NK-92 (cell line): ENCODE measurements around the gene DIO2.

Source experiments
- DNase-seq: peaks from one replicate; lab custom pipeline; 2025; ENCODE audit not compliant: unreplicated experiment; lab: John Stamatoyannopoulos, UW

Gene DIO2

GRCh38 chr14:80172375-80173051 lies 38.8 kb downstream of the DIO2 start:
- DNase-seq: no peak

- DNase-seq: no peak
These were observed 43.4 kb downstream of the DIO2 start for GRCh38 chr14:80167793-80168448.

- DNase-seq: no peak
These were observed 46.1 kb downstream of the DIO2 start for GRCh38 chr14:80164991-80165721.

- no peak for DNase-seq
These were observed 58.5 kb downstream of the DIO2 start for GRCh38 chr14:80152763-80153162.

- no peak for DNase-seq
These were observed 59.1 kb downstream of the DIO2 start for GRCh38 chr14:80152166-80152565.

- DNase-seq: no peak
These were observed 61.0 kb downstream of the DIO2 start for GRCh38 chr14:80150301-80150700.
